ENCODE results near the gene EIF3M.
"Not testable (repeated sequence)": the region's sequence is repeated elsewhere in the genome, so short reads cannot be mapped to it uniquely, and the experiment has no call there.

The EIF3M gene

DNA sequence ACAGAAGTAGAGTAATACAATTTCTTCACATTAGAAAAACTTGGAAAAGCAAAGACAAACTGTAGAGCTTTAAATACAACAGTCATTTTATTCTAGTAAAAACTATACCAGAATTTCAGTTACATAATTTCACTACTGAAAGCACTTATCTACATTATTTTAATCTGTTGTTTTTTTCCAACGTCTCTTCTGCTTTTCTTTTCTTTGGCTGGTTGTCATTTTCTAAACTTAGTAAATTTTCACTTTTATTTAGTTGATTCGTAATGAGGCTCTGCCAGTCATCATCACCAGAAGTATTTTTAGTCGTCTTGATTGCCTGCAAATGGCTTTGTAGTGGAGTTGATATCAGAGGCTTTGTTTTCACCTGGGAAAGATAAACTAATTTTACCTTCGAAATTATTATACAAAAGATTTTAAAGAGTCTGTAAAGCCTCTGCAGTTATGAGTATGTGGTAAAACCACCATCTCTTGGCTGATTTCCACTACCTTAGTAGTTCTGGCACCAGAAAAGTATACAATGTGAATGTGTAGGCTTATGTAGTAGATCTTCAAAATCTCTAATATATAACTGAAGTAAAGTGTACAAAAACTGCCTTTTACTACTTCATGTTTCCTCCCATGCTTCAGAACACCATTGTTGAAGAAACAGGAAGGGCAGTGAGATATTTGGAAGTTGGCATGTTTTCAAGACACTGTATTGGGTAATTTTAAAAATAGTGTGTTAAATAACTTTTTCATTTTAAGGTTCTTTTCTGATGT, 19.2 kb downstream of the EIF3M start:
- no peak for DNase-seq

- no peak for DNase-seq
Measured at GRCh38 chr11:32606220-32606619, 22.6 kb downstream of the EIF3M start.

GRCh38 chr11:32608826-32609225, 25.2 kb downstream of the EIF3M start:
- not testable (repeated sequence) for DNase-seq

DNA sequence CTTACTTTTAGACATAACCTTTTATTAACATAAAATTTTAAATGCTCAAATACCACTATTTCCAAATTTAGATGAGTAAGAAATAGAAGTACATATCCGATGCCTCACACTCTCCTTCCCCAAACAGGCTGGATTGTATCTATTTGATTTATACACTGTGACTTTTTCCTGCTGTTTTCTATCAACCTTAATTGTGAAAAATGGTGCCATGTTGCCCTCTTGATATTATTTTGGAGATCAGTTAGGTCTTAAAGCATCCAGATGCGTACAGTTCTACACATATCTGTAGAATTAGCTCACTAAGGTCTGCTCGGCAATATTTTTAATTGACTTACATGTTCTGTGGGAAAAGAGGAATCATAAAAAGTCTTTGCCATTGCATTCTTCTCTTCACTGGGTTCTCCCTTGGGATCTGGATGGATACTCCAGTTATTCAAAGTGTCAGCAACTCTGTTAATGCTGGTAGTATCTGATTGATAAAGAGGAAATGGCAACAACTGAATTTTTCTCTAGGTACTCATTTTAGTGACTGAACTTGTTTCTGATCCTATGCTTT, 27.2 kb downstream of the EIF3M start:
- DNase-seq: no peak

DNA sequence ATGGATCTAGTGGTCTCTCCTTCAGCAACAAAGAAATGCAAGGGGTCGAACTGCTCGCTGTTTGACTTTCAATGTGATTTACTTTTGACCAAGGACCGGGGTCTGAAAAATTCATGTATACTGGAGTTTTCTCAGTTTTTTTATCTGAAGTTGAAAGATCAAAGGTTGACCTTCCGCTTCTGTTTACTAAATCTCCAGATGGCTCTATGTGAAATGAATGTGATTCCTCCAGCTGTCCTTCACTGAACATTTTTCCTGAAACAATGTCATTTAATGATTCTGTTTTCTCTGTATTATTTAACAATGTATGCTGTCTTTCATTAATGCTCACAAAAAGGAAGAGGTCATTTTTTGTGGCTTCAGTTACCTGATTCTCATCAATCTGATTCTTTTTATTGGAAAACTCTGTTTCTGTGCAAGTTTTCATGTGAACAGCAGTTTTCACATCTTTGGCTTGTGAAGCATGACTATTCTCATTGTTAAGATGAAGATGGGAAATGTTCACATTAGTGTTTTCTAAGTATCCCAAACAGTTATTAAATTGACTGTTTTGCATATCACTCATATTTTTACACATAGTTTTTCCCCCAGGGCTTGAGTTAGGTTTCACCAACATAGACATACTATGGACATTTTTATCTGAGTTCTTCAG, 30.0 kb downstream of the EIF3M start:
- no peak for DNase-seq

DNA sequence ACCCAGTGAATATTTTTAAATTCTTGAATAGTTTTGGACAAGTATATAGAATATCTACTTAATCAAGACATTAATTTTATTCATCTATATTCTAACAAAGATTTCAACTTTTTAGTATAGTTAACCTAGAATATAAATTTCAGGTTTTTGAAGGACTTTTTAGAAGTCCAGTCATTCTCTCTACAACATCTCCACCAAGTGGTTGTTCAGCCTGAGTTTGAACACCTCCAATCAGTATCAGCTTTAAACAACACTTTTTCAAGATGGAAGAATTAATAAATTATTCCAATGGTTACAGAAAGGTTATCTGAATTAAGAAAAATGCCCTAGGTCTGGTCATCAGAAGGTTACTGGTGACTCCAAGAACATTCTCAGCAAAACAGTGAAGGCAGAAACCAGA, 31.8 kb downstream of the EIF3M start:
- DNase-seq: no peak

DNA sequence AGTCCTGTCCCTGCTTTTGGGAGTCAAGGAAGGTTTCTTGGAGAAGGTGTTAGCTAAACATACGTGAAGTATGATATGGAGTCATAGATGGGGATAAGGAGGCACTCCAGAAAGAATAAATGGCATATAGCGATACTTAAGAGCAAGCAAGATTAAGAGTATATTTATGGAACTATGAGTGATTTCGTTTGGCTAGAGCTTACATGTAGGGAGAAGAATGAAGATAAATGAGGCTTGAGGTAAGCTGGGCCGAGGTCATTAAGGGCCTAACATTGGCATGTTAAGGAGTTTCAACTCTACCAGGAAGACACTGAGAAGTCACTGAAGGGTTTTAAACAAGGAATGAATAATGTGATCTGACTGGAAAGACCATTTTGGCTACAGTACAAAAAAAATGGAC, 33.3 kb downstream of the EIF3M start:
- DNase-seq: no peak

DNA sequence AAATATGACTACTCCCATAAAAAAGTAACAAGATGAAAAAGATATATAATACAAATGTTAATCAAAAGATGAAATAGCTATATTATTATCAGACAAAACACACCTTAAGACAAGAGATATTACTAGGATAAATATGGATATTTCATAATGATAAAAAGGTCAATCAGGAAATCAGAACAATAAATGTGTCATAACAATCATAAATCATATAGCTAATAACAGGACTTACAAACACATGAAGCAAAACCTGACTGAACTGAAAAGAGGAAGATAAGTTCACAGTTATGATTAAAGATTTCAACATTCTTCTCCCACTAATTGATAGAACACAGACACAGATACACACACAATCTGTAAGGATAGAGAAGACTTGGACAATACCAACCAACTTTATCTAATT, 47.2 kb downstream of the EIF3M start:
- DNase-seq: no peak

- no peak for DNase-seq
Measured at GRCh38 chr11:32635819-32636218, 52.2 kb downstream of the EIF3M start.

- no peak for DNase-seq
Measured at GRCh38 chr11:32641361-32641760, 57.7 kb downstream of the EIF3M start.

DNA sequence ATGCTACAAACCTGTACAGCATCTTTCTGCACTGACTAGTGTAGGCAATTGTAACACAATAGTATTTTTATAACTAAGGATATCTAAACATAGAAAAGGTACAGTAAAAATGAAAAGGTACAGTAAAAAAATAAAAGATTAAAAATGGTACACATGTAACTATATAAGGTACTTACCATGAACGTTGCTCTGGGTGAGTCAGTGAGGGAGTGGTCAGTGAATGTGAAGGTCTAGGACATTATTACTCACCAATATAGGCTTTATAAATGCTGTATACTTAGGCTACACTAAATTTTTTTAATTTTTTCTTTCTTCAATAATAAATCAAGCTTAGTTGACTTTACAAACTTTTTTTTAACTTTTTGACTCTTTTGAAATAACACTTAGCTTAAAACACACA, 59.9 kb downstream of the EIF3M start:
- no peak for DNase-seq
